HCT116 (cell line): ENCODE data around the gene ZMYM5. TPM values are rescaled to one million over a fixed set of nuclear protein-coding genes. Genes with fewer than 3 reads are reported as not detected.
A peak's percentile ranks its signal among the peaks of the same experiment; 100 is the strongest.

ENCODE experiments used
- ATAC-seq: fragments of 200-7000 bp; cut with Tn5 transposase; 2 replicates; pipeline ENCODE4 v1.9.1; 2020; ENCODE audit warnings: mild to moderate bottlenecking, moderate library complexity
- BruUV-seq: library from RNA; stranded (reverse); fragments of 400-500 nt; replicated peaks from 2 replicates; lab custom pipeline; 2021; lab: Mats Ljungman, UMichigan
- CTCF ChIA-PET: fragments of 300-600 bp; sonication (Branson Sonifier 250); formaldehyde crosslinking; loops from one replicate; lab custom pipeline; 2021; ENCODE audit warnings: antibody characterized with exemption; lab: Charles Lee
- POLR2A ChIA-PET: fragments of 300-600, 350-600 bp; sonication (Branson Sonifier 250); formaldehyde crosslinking; loops from one replicate; lab custom pipeline; 2021; ENCODE audit warnings: antibody characterized with exemption; lab: Charles Lee
- RAD21 ChIA-PET, 2 experiments: fragments of 300-600 bp; sonication (Branson Sonifier 250); formaldehyde crosslinking; loops; one replicate each; lab custom pipeline; 2023; ENCODE audit warnings: low total read pairs in 2 of 2; ENCODE audit not compliant: uncharacterized antibody in 2 of 2, unreplicated experiment in 2 of 2, low non-redundant PET in 1 of 2; lab: Charles Lee
- DNase-seq: peaks from one replicate; pipeline ENCODE4 v3.0.0-alpha.2; 2010; ENCODE audit warnings: low read depth, low spot score
- H2AFZ ChIP-seq: fragments of 200-600 bp; shearing (Covaris generic), sonication (generic); 2 replicates; pipeline ENCODE4 v1.6.1; 2017; ENCODE audit warnings: low read depth, mixed run types, mixed read lengths, antibody characterized with exemption, low read length; ENCODE audit not compliant: poor library complexity, severe bottlenecking
- H3K27ac ChIP-seq: 2 replicates; pipeline ENCODE4 v1.5.1; 2012; ENCODE audit warnings: low read depth, low read length
- H3K27me3 ChIP-seq: fragments of 200-600 bp; sonication (generic); 2 replicates; pipeline ENCODE4 v1.6.1; 2016; ENCODE audit warnings: mixed run types, low read length, mixed read lengths; ENCODE audit not compliant: insufficient read depth
- H3K36me3 ChIP-seq, 2 experiments: fragments of 200-500 bp in 1 of 2; fragments of 200-600 bp in 1 of 2; sonication (Bioruptor generic) in 1 of 2; sonication (generic) in 1 of 2; 2 replicates each; pipeline versions ENCODE4 v1.5.1 to v1.6.1; 2014 to 2016; ENCODE audit warnings: low read length in 2 of 2, inconsistent platforms in 1 of 2, mixed read lengths in 1 of 2, mixed run types in 1 of 2; ENCODE audit not compliant: insufficient read depth in 2 of 2, control insufficient read depth in 1 of 2
- H3K4me1 ChIP-seq, 2 experiments: fragments of 200-600 bp in 1 of 2; sonication (generic) in 1 of 2; 2 replicates each; pipeline versions ENCODE4 v1.5.1 to v1.6.1; 2012 to 2017; ENCODE audit warnings: low read length in 2 of 2, inconsistent platforms in 1 of 2, mild to moderate bottlenecking in 1 of 2, mixed read lengths in 1 of 2, mixed run types in 1 of 2, moderate library complexity in 1 of 2; ENCODE audit not compliant: insufficient read depth in 2 of 2, control insufficient read depth in 1 of 2
- H3K4me2 ChIP-seq: fragments of 200-600 bp; sonication (generic); 2 replicates; pipeline ENCODE4 v1.6.1; 2017; ENCODE audit warnings: mixed run types, low read length, mixed read lengths
- H3K4me3 ChIP-seq, 2 experiments: fragments of 200-600 bp in 1 of 2; sonication (generic) in 1 of 2; replicated peaks in 1 of 2; 2 replicates each; pipeline ENCODE4 v1.5.1; 2011 to 2016; ENCODE audit warnings: low read length in 2 of 2, control low read depth in 1 of 2, low read depth in 1 of 2, mild to moderate bottlenecking in 1 of 2, mixed read lengths in 1 of 2, mixed run types in 1 of 2
- H3K79me2 ChIP-seq: fragments of 200-600 bp; sonication (generic); 2 replicates; pipeline ENCODE4 v1.6.1; 2017; ENCODE audit warnings: mild to moderate bottlenecking, mixed run types, low read length, moderate library complexity, mixed read lengths; ENCODE audit not compliant: insufficient read depth
- H3K9ac ChIP-seq: fragments of 200-600 bp; sonication (generic); 2 replicates; pipeline ENCODE4 v1.6.1; 2016; ENCODE audit warnings: low read length, mixed read lengths
- H3K9me2 ChIP-seq: fragments of 200-600 bp; sonication (generic), shearing (Covaris generic); 2 replicates; pipeline ENCODE4 v1.6.1; 2017; ENCODE audit warnings: mixed run types, mild to moderate bottlenecking, moderate library complexity; ENCODE audit not compliant: insufficient read depth
- H3K9me3 ChIP-seq, 2 experiments: fragments of 200-500 bp in 1 of 2; fragments of 200-600 bp in 1 of 2; sonication (Bioruptor generic) in 1 of 2; sonication (generic) in 1 of 2; 2 replicates each; pipeline ENCODE4 v1.6.1; 2014 to 2017; ENCODE audit warnings: low read length in 2 of 2, mixed read lengths in 2 of 2, inconsistent platforms in 1 of 2, low read depth in 1 of 2, mild to moderate bottlenecking in 1 of 2, mixed run types in 1 of 2, moderate library complexity in 1 of 2; ENCODE audit not compliant: control insufficient read depth in 1 of 2, insufficient read depth in 1 of 2
- H4K20me1 ChIP-seq: fragments of 200-600 bp; sonication (generic), shearing (Covaris generic); 2 replicates; pipeline ENCODE4 v1.6.1; 2017; ENCODE audit warnings: mixed run types, mild to moderate bottlenecking, moderate library complexity; ENCODE audit not compliant: insufficient read depth
- ATF3 ChIP-seq: IDR thresholded peaks from 2 replicates; pipeline ENCODE4 v1.6.1; 2012
- CTCF ChIP-seq, 3 experiments: fragments of 200-600 bp in 1 of 3; sonication (generic) in 1 of 3; IDR thresholded peaks in 2 of 3; conservative IDR thresholded peaks in 1 of 3; 2 replicates each; pipeline ENCODE4 v1.5.1; 2012 to 2017; ENCODE audit warnings: low read depth in 2 of 3, low read length in 2 of 3, antibody characterized with exemption in 1 of 3, borderline replicate concordance in 1 of 3, control low read depth in 1 of 3, mild to moderate bottlenecking in 1 of 3, mixed read lengths in 1 of 3, mixed run types in 1 of 3, moderate library complexity in 1 of 3; ENCODE audit not compliant: insufficient read depth in 1 of 3
- EGR1 ChIP-seq: IDR thresholded peaks from 2 replicates; pipeline ENCODE4 v1.6.1; 2012; ENCODE audit warnings: low read depth
- ELF1 ChIP-seq: IDR thresholded peaks from 2 replicates; pipeline ENCODE4 v1.6.1; 2012; ENCODE audit warnings: low read depth, borderline replicate concordance
- FOSL1 ChIP-seq: IDR thresholded peaks from 2 replicates; pipeline ENCODE4 v1.6.1; 2012; ENCODE audit warnings: low read depth
- MAX ChIP-seq: IDR thresholded peaks from 2 replicates; pipeline ENCODE4 v1.6.1; 2012
- POLR2A ChIP-seq: IDR thresholded peaks from 2 replicates; pipeline ENCODE4 v1.7.0; 2011; ENCODE audit warnings: borderline replicate concordance; ENCODE audit not compliant: insufficient read depth, insufficient read length; ENCODE audit errors: extremely low read depth
- POLR2AphosphoS5 ChIP-seq: IDR thresholded peaks from 2 replicates; pipeline ENCODE4 v1.6.1; 2011; ENCODE audit warnings: mild to moderate bottlenecking, low read depth, low read length, moderate library complexity
- RAD21 ChIP-seq: IDR thresholded peaks from 2 replicates; pipeline ENCODE4 v1.6.1; 2012; ENCODE audit warnings: low read depth, mild to moderate bottlenecking
- REST ChIP-seq: IDR thresholded peaks from 2 replicates; pipeline ENCODE4 v1.6.1; 2012; ENCODE audit warnings: low read depth
- SIN3A ChIP-seq: IDR thresholded peaks from 2 replicates; pipeline ENCODE4 v1.6.1; 2012; ENCODE audit warnings: low read depth
- SP1 ChIP-seq: IDR thresholded peaks from 2 replicates; pipeline ENCODE4 v1.6.1; 2012; ENCODE audit warnings: low read depth
- SRF ChIP-seq: IDR thresholded peaks from 2 replicates; pipeline ENCODE4 v1.6.1; 2012; ENCODE audit warnings: low read depth
- TCF7L2 ChIP-seq: IDR thresholded peaks from 2 replicates; pipeline ENCODE4 v1.7.0; 2011; ENCODE audit warnings: borderline replicate concordance, inconsistent platforms; ENCODE audit not compliant: insufficient read depth, insufficient read length; ENCODE audit errors: extremely low read depth
- YY1 ChIP-seq: IDR thresholded peaks from 2 replicates; pipeline ENCODE4 v1.6.1; 2011; ENCODE audit warnings: low read length, low read depth, moderate library complexity, mild to moderate bottlenecking; ENCODE audit not compliant: insufficient replicate concordance; ENCODE audit errors: extremely low read depth
- ZBTB33 ChIP-seq: IDR thresholded peaks from 2 replicates; pipeline ENCODE4 v1.6.1; 2011; ENCODE audit warnings: mild to moderate bottlenecking, low read length, moderate library complexity; ENCODE audit not compliant: insufficient replicate concordance; ENCODE audit errors: extremely low read depth
- ZFX ChIP-seq: fragments of 450-650 bp; IDR thresholded peaks from 2 replicates; pipeline ENCODE4 v1.6.1; 2017
- ZNF274 ChIP-seq: fragments of 200-500 bp; sonication (Bioruptor generic); IDR thresholded peaks from 2 replicates; pipeline ENCODE4 v1.6.1; 2014; ENCODE audit warnings: mild to moderate bottlenecking, low read depth, low read length, inconsistent platforms
- intact Hi-C: fragments of 100-400 bp; cut with micrococcal nuclease; formaldehyde crosslinking; loops from 2 replicates; pipeline ENCODE4 v1.10.0; 2022
- total RNA-seq: library from RNA; stranded (reverse); gene quantifications from one replicate; pipeline ENCODE4 v1.2.1, GENCODE V29; 2021; ENCODE audit not compliant: unreplicated experiment

Gene ZMYM5
- total RNA-seq, 1 experiment from 2014 or later: 9.6 TPM

GRCh38 chr13:19910336-19911072, 47.1 kb upstream of the ZMYM5 start:
- Histone ChIP-seq H3K9ac (no peak overlapping the region), H3K4me3 (peak overlapping the region in 1 of 2 experiments; percentile 20; a peak in 2 of 4 replicates), H3K9me3 (no peaks in the 10 kb centered on the region), H4K20me1 (no peaks in the 10 kb centered on the region), H3K27me3 (no peaks in the 10 kb centered on the region), H3K4me2 (peak overlapping the region; percentile 72), H3K79me2 (no peaks in the 10 kb centered on the region), H3K27ac (no peak overlapping the region), H2AFZ (peak overlapping the region; percentile 88), H3K36me3 (no peaks in the 10 kb centered on the region), H3K4me1 (peaks cover 4 to 17% of the 10 kb centered on the region in 2 experiments; a peak in 3 of 4 replicates), H3K9me2 (no peaks in the 10 kb centered on the region)
- no TSS peak for BruUV-seq
- ChIA-PET POLR2A (interaction anchor here (1.1 kb wide), 1 partner anchor 11 kb away, joined by 7 read pairs; no protein-coding TSS in a partner anchor), CTCF (interaction anchor here (2.1 kb wide), 1 partner anchor 17 kb away, joined by 5 read pairs; no protein-coding TSS in a partner anchor), RAD21 (no interaction called here)
- intact Hi-C loops: no loop called here
- peak; percentile 43 for DNase-seq
- ATAC-seq: peak; percentile 82
- TF ChIP-seq FOSL1: peak; percentile 40; the same call in 1 of the 2 replicates
- TF ChIP-seq REST: no peak
- TF ChIP-seq MAX: 0 out of 2 replicates have a peak, but pooled peaks have one; percentile 19
- no peak for TF ChIP-seq CTCF (IDR thresholded peaks at IDR 0.05 in 2 of 3, conservative IDR thresholded peaks at IDR 0.05 in 1 of 3; ENCODE audit: borderline replicate concordance in 1 of 3, insufficient read depth in 1 of 3, low read depth in 2 of 3, low read length in 2 of 3)
- no peak for TF ChIP-seq ELF1
- TF ChIP-seq YY1: no peak
- TF ChIP-seq TCF7L2: no peak
- TF ChIP-seq SIN3A: no peak
- TF ChIP-seq POLR2A: no peak
- no peak for TF ChIP-seq SRF
- no peak for TF ChIP-seq POLR2AphosphoS5
- TF ChIP-seq ZBTB33: no peak
- no peak for TF ChIP-seq RAD21
- no peak for TF ChIP-seq ZFX
- TF ChIP-seq EGR1: no peak
- TF ChIP-seq SP1: 0 out of 2 replicates have a peak, but pooled peaks have one; percentile 22
- TF ChIP-seq ZNF274: no peak
- no peak for TF ChIP-seq ATF3
